K562 (cell line): ENCODE measurements around the gene PTAFR. TPM values are rescaled to one million over a fixed set of nuclear protein-coding genes. Genes with fewer than 3 reads are reported as not detected.
A peak's percentile ranks its signal among the peaks of the same experiment; 100 is the strongest.

Experiments
- ATAC-seq: fragments of 200-7000 bp; cut with Tn5 transposase; 3 replicates; pipeline ENCODE4 v1.9.1; 2020; ENCODE audit warnings: moderate library complexity
- BruUV-seq: library from RNA; stranded (reverse); fragments of 400-500 nt; replicated peaks from 2 replicates; lab custom pipeline; 2021; lab: Mats Ljungman, UMichigan
- CTCF ChIA-PET: fragments of 300-600 bp; formaldehyde crosslinking; extraction: SDS; loops from one replicate; lab custom pipeline; 2021; ENCODE audit warnings: low intra/inter-chr PET ratio; lab: Yijun Ruan, JAX
- POLR2A ChIA-PET: fragments of 300-600, 350-650 bp; sonication (Branson Sonifier 250); formaldehyde crosslinking; extraction: SDS; loops from one replicate; lab custom pipeline; 2021; ENCODE audit warnings: antibody characterized with exemption, inconsistent platforms; lab: Yijun Ruan, JAX
- DNase-seq, 4 experiments: peaks; one replicate each; pipeline versions ENCODE4 v3.0.0 to v3.0.0-alpha.2; 2011 to 2018; ENCODE audit warnings: low spot score in 3 of 4, mixed read lengths in 3 of 4; ENCODE audit errors: extremely low read depth in 1 of 4
- FAIRE-seq: peaks from 2 replicates; lab custom pipeline; 2011; peaks lifted over from hg19 to GRCh38; lab: Jason Lieb, UNC
- H2AFZ ChIP-seq: 2 replicates; pipeline ENCODE4 v1.6.0; 2011; ENCODE audit warnings: low read depth, low read length, control low read depth, inconsistent platforms
- H3K27ac ChIP-seq: fragments of 200-600 bp; 3 replicates; pipeline ENCODE4 v1.8.0; 2011; ENCODE audit warnings: low read depth, mild to moderate bottlenecking, control low read depth, inconsistent platforms, low read length, moderate library complexity, mixed read lengths; ENCODE audit errors: extremely low read depth
- H3K27me3 ChIP-seq, 2 experiments: fragments of 300-600 bp in 1 of 2; 2 replicates in 1 of 2; 3 replicates in 1 of 2; pipeline versions ENCODE4 v1.6.0 to v1.8.0; 2011; ENCODE audit warnings: inconsistent platforms in 2 of 2, low read length in 2 of 2, mild to moderate bottlenecking in 1 of 2, mixed read lengths in 1 of 2, moderate library complexity in 1 of 2; ENCODE audit not compliant: control insufficient read depth in 2 of 2, insufficient read depth in 2 of 2
- H3K36me3 ChIP-seq: fragments of 300-600 bp; 3 replicates; pipeline ENCODE4 v1.8.0; 2011; ENCODE audit warnings: mild to moderate bottlenecking, low read length, inconsistent platforms; ENCODE audit not compliant: control insufficient read depth, insufficient read depth
- H3K4me1 ChIP-seq, 2 experiments: fragments of 200-600 bp in 1 of 2; replicated peaks in 1 of 2; 2 replicates in 1 of 2; 3 replicates in 1 of 2; pipeline versions ENCODE4 v1.5.1 to v1.8.0; 2011; ENCODE audit warnings: inconsistent platforms in 2 of 2, low read length in 2 of 2, mild to moderate bottlenecking in 1 of 2, mixed read lengths in 1 of 2, moderate library complexity in 1 of 2; ENCODE audit not compliant: control insufficient read depth in 2 of 2, insufficient read depth in 2 of 2
- H3K4me2 ChIP-seq: 2 replicates; pipeline ENCODE4 v1.6.1; 2011; ENCODE audit warnings: low read length, control low read depth, inconsistent platforms, mixed read lengths; ENCODE audit not compliant: insufficient read depth
- H3K4me3 ChIP-seq: fragments of 200-600 bp; sonication (generic), shearing (Covaris generic); 2 replicates; pipeline ENCODE4 v1.5.1; 2016; ENCODE audit warnings: control low read depth, inconsistent platforms
- H3K79me2 ChIP-seq: fragments of 200-600 bp; 3 replicates; pipeline ENCODE4 v1.8.0; 2011; ENCODE audit warnings: low read length, inconsistent platforms; ENCODE audit not compliant: control insufficient read depth, insufficient read depth
- H3K9ac ChIP-seq, 2 experiments: 2 replicates each; pipeline versions ENCODE4 v1.6.0 to v1.6.1; 2011; ENCODE audit warnings: low read depth in 2 of 2, low read length in 2 of 2, control low read depth in 1 of 2, inconsistent platforms in 1 of 2, mild to moderate bottlenecking in 1 of 2, mixed read lengths in 1 of 2; ENCODE audit not compliant: insufficient read depth in 1 of 2
- H3K9me1 ChIP-seq: one replicate; pipeline ENCODE4 v1.6.0; 2011; ENCODE audit warnings: inconsistent platforms, mild to moderate bottlenecking, low read length, moderate library complexity; ENCODE audit not compliant: control insufficient read depth, insufficient read depth
- H3K9me3 ChIP-seq: replicated peaks from 2 replicates; pipeline ENCODE4 v1.5.1; 2011; ENCODE audit warnings: low read depth, low read length, inconsistent platforms; ENCODE audit not compliant: control insufficient read depth, insufficient read depth
- H4K20me1 ChIP-seq: replicated peaks from 2 replicates; pipeline ENCODE4 v1.6.1; 2011; ENCODE audit warnings: low read length, inconsistent platforms, mixed read lengths; ENCODE audit not compliant: control insufficient read depth, insufficient read depth
- ESRRA ChIP-seq: fragments of 450-650 bp; IDR thresholded peaks from 2 replicates; pipeline ENCODE4 v1.6.1; 2014; ENCODE audit warnings: low read depth, mild to moderate bottlenecking, moderate library complexity, borderline replicate concordance
- FOXA3 ChIP-seq, 2 experiments: fragments of 450-650 bp in 1 of 2; sonication (generic) in 1 of 2; formaldehyde crosslinking; IDR thresholded peaks in 1 of 2; conservative IDR thresholded peaks in 1 of 2; 2 replicates each; pipeline versions ENCODE4 v1.4.0 to v1.8.0; 2020 to 2022; ENCODE audit warnings: mild to moderate bottlenecking in 2 of 2, missing genetic modification reagents in 1 of 2
- GABPB1 ChIP-seq: sonication (generic); formaldehyde crosslinking; IDR thresholded peaks from 2 replicates; pipeline ENCODE4 v1.8.0; 2022; ENCODE audit warnings: mild to moderate bottlenecking, missing genetic modification reagents
- HDAC6 ChIP-seq: IDR thresholded peaks from 2 replicates; pipeline ENCODE4 v1.6.1; 2012; ENCODE audit warnings: low read depth, mild to moderate bottlenecking, control low read depth, inconsistent platforms, low read length, moderate library complexity
- JUN ChIP-seq, 2 experiments: sonication (generic) in 1 of 2; formaldehyde crosslinking in 1 of 2; IDR thresholded peaks; 2 replicates each; pipeline versions ENCODE4 v1.6.1 to v1.8.0; 2012 to 2022; ENCODE audit warnings: borderline replicate concordance in 2 of 2, mild to moderate bottlenecking in 2 of 2, improper control_type of control experiment in 1 of 2, low read depth in 1 of 2, low read length in 1 of 2, missing genetic modification reagents in 1 of 2
- MEIS2 ChIP-seq: fragments of 450-650 bp; IDR thresholded peaks from 2 replicates; pipeline ENCODE4 v1.6.1; 2014; ENCODE audit warnings: mild to moderate bottlenecking; ENCODE audit not compliant: partially characterized antibody
- SPI1 ChIP-seq: IDR thresholded peaks from 2 replicates; pipeline ENCODE4 v1.6.1; 2011; ENCODE audit warnings: low read depth, low read length, control low read depth, borderline replicate concordance
- WGBS: fragments of 100-300 bp; shearing (Covaris generic); methylation state at CpG from one replicate; pipeline ENCODE4 v1.1.6; 2016; ENCODE audit warnings: low coverage, mixed read lengths; ENCODE audit not compliant: insufficient coverage; ENCODE audit errors: missing lambda C conversion rate; 5-methylcytosine and 5-hydroxymethylcytosine counted together
- in situ Hi-C: fragments of 300-500 bp; cut with MboI; formaldehyde crosslinking; loops from 4 replicates; pipeline ENCODE4 v1.15.0; 2018; ENCODE audit warnings: inconsistent platforms, mixed read lengths
- intact Hi-C: fragments of 100-400 bp; cut with micrococcal nuclease; formaldehyde crosslinking; loops from 2 replicates; pipeline ENCODE4 v1.14.2; 2022
- polyA plus RNA-seq, 8 experiments: library from polyadenylated mRNA; depleted of rRNA in 4 of 8; stranded (reverse) in 5 of 8; unstranded in 3 of 8; fragments of >200 nt; fragmentation: Nextera tagmentation in 2 of 8; fragmentation: Illumina TruSeq in 1 of 8; extraction: Ambion mirVana in 2 of 8; extraction: Trizol in 1 of 8; gene quantifications; 2 replicates each; pipeline versions ENCODE4 v1.2.1 to v1.2.3, GENCODE V29; 2011 to 2014; ENCODE audit warnings: inconsistent platforms in 1 of 8, missing spikeins in 1 of 8
- total RNA-seq, 7 experiments: library from RNA; depleted of rRNA in 6 of 7; stranded (reverse); fragments of >200 nt in 6 of 7; fragmentation: Illumina TruSeq in 2 of 7; extraction: Trizol in 2 of 7; gene quantifications; 2 replicates each; pipeline versions ENCODE4 v1.2.1 to v1.2.3, GENCODE V29; 2011 to 2021; ENCODE audit warnings: low replicate concordance in 1 of 7
- TF ChIP-seq, protein P1 (sequence below), 2 experiments: fragments of 450-650 bp; formaldehyde crosslinking in 1 of 2; IDR thresholded peaks; 2 replicates each; pipeline versions ENCODE4 v1.4.0 to v1.6.1; 2014 to 2020; ENCODE audit warnings: mild to moderate bottlenecking in 2 of 2, borderline replicate concordance in 1 of 2, low read depth in 1 of 2

PTAFR gene
- total and polyA plus RNA-seq, 9 of the 15 experiments (the other 6 are each of a cell fraction or from before 2014, with no cell fraction given), result 0.15 to 0.55 (median 0.40) TPM; not detected in 1

- no peak for TF ChIP-seq GABPB1 (CRISPR knock-in tag)
- no peak for TF ChIP-seq HDAC6
- TF ChIP-seq SPI1, result peak; percentile 97
- 0 out of 2 replicates have a peak, but pooled peaks have one; percentile 39 for TF ChIP-seq ESRRA
These were observed 48.8 kb downstream of the PTAFR start (continued) for GRCh38 chr1:28127617-28128257.

GRCh38 chr1:28126783-28127490, 49.6 kb downstream of the PTAFR start:
- Histone ChIP-seq H2AFZ (no peak overlapping the region), H3K9me3 (no peaks in the 10 kb centered on the region), H3K27ac (no peak overlapping the region), H3K36me3 (no peaks in the 10 kb centered on the region), H3K4me1 (peaks cover under 1 to 15% of the 10 kb centered on the region in 2 experiments; a peak in 4 of 5 replicates), H3K79me2 (no peaks in the 10 kb centered on the region), H3K4me2 (no peak overlapping the region), H3K27me3 (no peaks in the 10 kb centered on the region; a peak in 1 of 5 replicates), H3K4me3 (no peak overlapping the region), H3K9ac (no peak overlapping the region), H4K20me1 (no peaks in the 10 kb centered on the region), H3K9me1 (no peaks in the 10 kb centered on the region)
- WGBS, result 8% methylated on average over 5 of the region's 5 CpGs
- in situ Hi-C loops (loop anchor here (10.0 kb wide), 1 partner anchor 908 kb away; no protein-coding TSS in a partner anchor), intact Hi-C loops (no loop called here)
- ATAC-seq (no peak), DNase-seq (no peak), FAIRE-seq (no peak)
- BruUV-seq, result no TSS peak
- CTCF ChIA-PET, result no interaction called here
- POLR2A ChIA-PET, result interaction anchor here (0.6 to 1.0 kb wide), 2 partner anchors 9 to 12 kb away, joined by 3 to 4 read pairs; no protein-coding TSS in a partner anchor
- peak; percentile 58 for TF ChIP-seq MEIS2
- 0 out of 4 replicates have a peak, but pooled peaks of 1 of the 2 experiments have one; percentile 24 for TF ChIP-seq FOXA3 (CRISPR knock-in tag; conservative IDR thresholded peaks at IDR 0.05 in 1 of 2, IDR thresholded peaks at IDR 0.05 in 1 of 2)
- no peak for TF ChIP-seq JUN (IDR thresholded peaks at IDR 0.05; ENCODE audit: borderline replicate concordance, low read depth, low read length)
- no peak for TF ChIP-seq JUN (CRISPR knock-in tag; IDR thresholded peaks at IDR 0.05; ENCODE audit: borderline replicate concordance)
- TF ChIP-seq, protein P1, sequence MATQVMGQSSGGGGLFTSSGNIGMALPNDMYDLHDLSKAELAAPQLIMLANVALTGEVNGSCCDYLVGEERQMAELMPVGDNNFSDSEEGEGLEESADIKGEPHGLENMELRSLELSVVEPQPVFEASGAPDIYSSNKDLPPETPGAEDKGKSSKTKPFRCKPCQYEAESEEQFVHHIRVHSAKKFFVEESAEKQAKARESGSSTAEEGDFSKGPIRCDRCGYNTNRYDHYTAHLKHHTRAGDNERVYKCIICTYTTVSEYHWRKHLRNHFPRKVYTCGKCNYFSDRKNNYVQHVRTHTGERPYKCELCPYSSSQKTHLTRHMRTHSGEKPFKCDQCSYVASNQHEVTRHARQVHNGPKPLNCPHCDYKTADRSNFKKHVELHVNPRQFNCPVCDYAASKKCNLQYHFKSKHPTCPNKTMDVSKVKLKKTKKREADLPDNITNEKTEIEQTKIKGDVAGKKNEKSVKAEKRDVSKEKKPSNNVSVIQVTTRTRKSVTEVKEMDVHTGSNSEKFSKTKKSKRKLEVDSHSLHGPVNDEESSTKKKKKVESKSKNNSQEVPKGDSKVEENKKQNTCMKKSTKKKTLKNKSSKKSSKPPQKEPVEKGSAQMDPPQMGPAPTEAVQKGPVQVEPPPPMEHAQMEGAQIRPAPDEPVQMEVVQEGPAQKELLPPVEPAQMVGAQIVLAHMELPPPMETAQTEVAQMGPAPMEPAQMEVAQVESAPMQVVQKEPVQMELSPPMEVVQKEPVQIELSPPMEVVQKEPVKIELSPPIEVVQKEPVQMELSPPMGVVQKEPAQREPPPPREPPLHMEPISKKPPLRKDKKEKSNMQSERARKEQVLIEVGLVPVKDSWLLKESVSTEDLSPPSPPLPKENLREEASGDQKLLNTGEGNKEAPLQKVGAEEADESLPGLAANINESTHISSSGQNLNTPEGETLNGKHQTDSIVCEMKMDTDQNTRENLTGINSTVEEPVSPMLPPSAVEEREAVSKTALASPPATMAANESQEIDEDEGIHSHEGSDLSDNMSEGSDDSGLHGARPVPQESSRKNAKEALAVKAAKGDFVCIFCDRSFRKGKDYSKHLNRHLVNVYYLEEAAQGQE (IDR thresholded peaks at IDR 0.05; ENCODE audit: borderline replicate concordance), result no peak
- TF ChIP-seq, protein P1 (CRISPR knock-in tag; IDR thresholded peaks at IDR 0.05; ENCODE audit: low read depth), result no peak
- peak; percentile 43; the same call in 1 of the 2 replicates for TF ChIP-seq SPI1
